Body of pancreas (tissue), 4 donors: ENCODE measurements around the gene SEPSECS. TPM values are rescaled to one million over a fixed set of nuclear protein-coding genes. Genes with fewer than 3 reads are reported as not detected.

Source experiments
- ATAC-seq: fragments of 150-250 bp; one replicate; pipeline ENCODE4 v1.9.1; 2016
- DNase-seq, 4 donors: peaks; one replicate each; pipeline ENCODE4 v3.0.0-alpha.2; 2019
- H3K27ac ChIP-seq, 4 donors: fragments of 200-600 bp; sonication (generic); 1 replicate in 3 of 4; 2 replicates in 1 of 4; pipeline versions ENCODE4 v1.5.1 to v1.6.1; 2016 to 2019; ENCODE audit warnings: mild to moderate bottlenecking in 1 of 4, mixed read lengths in 1 of 4, moderate library complexity in 1 of 4
- H3K27me3 ChIP-seq, 2 donors: fragments of 200-600 bp; sonication (generic); one replicate each; pipeline ENCODE4 v1.6.0; 2016; ENCODE audit warnings: mild to moderate bottlenecking in 1 of 2
- H3K36me3 ChIP-seq, 2 donors: fragments of 200-600 bp; sonication (generic); replicated peaks in 1 of 2; 2 replicates each; pipeline ENCODE4 v1.5.1; 2016; ENCODE audit warnings: low read depth in 2 of 2; ENCODE audit not compliant: insufficient read depth in 1 of 2
- H3K4me1 ChIP-seq: fragments of 200-600 bp; sonication (generic); one replicate; pipeline ENCODE4 v1.6.0; 2016
- H3K4me3 ChIP-seq, 2 donors: fragments of 200-600 bp; sonication (generic); 1 replicate in 1 of 2; 2 replicates in 1 of 2; pipeline ENCODE4 v1.5.1; 2016 to 2019
- H3K9me3 ChIP-seq, 3 donors: fragments of 200-600 bp; sonication (generic); 1 replicate in 2 of 3; 2 replicates in 1 of 3; pipeline ENCODE4 v1.5.1; 2016
- POLR2A ChIP-seq, 3 donors: fragments of 450-650 bp; IDR thresholded peaks; one replicate each; pipeline ENCODE4 v1.6.1; 2016; ENCODE audit warnings: antibody characterized with exemption in 3 of 3, mild to moderate bottlenecking in 2 of 3
- WGBS, 2 donors: methylation state at CpG; one replicate each; pipeline ENCODE4 v1.1.5; 2017; 5-methylcytosine and 5-hydroxymethylcytosine counted together
- intact Hi-C: fragments of 100-400 bp; cut with DNase I; formaldehyde crosslinking; loops from one replicate; pipeline ENCODE4 v1.15.1; 2023
- total RNA-seq, 2 donors: library from RNA; depleted of rRNA; stranded (reverse); fragments of >200 nt; gene quantifications; one replicate each; pipeline ENCODE4 v1.1.0, GENCODE V29; 2016
- TF ChIP-seq, protein P1 (sequence below), 7 experiments: fragments of 450-650 bp in 4 of 7; fragments of 200-600 bp in 3 of 7; sonication (generic) in 3 of 7; IDR thresholded peaks; one replicate each; pipeline ENCODE4 v1.5.1; 2016 to 2019; ENCODE audit warnings: antibody characterized with exemption in 7 of 7

SEPSECS gene
- total RNA-seq, 2 donors from 2014 or later, result 7.9 to 8.8 TPM

DNA sequence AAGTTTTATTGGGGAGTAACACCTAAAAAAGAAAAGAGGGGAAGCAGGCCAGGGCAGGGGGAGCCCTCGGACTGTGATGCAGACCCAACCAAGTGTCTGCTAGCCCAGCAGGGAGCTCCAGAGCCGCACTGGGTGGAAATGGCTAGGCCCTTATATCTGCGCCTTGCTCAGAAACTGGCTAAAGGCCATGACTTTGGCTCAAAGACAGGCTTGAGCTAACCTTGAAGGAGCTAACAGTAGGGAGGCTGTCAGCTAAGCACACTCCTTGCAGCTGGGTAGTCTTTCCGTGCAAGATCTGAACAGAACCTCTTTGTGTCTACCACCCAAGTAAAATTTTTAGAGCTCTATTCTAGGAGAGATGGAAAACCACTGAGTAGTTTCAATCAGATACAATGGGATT is 43.0 kb downstream of the SEPSECS start:
- no peak overlapping the region for H3K27ac ChIP-seq
- H3K4me1 ChIP-seq, result no peaks in the 10 kb centered on the region
- no peak overlapping the region for H3K4me3 ChIP-seq
- no peaks in the 10 kb centered on the region for H3K36me3 ChIP-seq
- intact Hi-C loops, result no loop called here
- WGBS, 2 donors, result 59 to 80% methylated on average over 4 of the region's 4 CpGs
- ATAC-seq (no peak), DNase-seq (peak in 1 of 4 donors; percentile 46)
- no peaks in the 10 kb centered on the region for H3K27me3 ChIP-seq
- H3K9me3 ChIP-seq, result no peaks in the 10 kb centered on the region
- TF ChIP-seq POLR2A (IDR thresholded peaks at IDR 0.05), result no peak
- TF ChIP-seq, protein P1, sequence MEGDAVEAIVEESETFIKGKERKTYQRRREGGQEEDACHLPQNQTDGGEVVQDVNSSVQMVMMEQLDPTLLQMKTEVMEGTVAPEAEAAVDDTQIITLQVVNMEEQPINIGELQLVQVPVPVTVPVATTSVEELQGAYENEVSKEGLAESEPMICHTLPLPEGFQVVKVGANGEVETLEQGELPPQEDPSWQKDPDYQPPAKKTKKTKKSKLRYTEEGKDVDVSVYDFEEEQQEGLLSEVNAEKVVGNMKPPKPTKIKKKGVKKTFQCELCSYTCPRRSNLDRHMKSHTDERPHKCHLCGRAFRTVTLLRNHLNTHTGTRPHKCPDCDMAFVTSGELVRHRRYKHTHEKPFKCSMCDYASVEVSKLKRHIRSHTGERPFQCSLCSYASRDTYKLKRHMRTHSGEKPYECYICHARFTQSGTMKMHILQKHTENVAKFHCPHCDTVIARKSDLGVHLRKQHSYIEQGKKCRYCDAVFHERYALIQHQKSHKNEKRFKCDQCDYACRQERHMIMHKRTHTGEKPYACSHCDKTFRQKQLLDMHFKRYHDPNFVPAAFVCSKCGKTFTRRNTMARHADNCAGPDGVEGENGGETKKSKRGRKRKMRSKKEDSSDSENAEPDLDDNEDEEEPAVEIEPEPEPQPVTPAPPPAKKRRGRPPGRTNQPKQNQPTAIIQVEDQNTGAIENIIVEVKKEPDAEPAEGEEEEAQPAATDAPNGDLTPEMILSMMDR (IDR thresholded peaks at IDR 0.05), result no peak

GRCh38 chr4:25113915-25114904 is 46.0 kb downstream of the SEPSECS start:
- no peak for DNase-seq
- 76% methylated on average over 13 of the region's 13 CpGs for WGBS, 2 donors

GRCh38 chr4:25112995-25113380 is 47.3 kb downstream of the SEPSECS start:
- no peaks in the 10 kb centered on the region for H3K36me3 ChIP-seq
- no peaks in the 10 kb centered on the region for H3K27me3 ChIP-seq
- H3K4me3 ChIP-seq, result no peak overlapping the region
- 45 to 83% methylated on average over 3 of the region's 3 CpGs for WGBS, 2 donors
- DNase-seq (no peak), ATAC-seq (no peak)
- H3K4me1 ChIP-seq, result peaks cover 1% of the 10 kb centered on the region
- intact Hi-C loops, result no loop called here
- H3K9me3 ChIP-seq, result no peaks in the 10 kb centered on the region
- TF ChIP-seq, protein P1 (IDR thresholded peaks at IDR 0.05), result no peak
- no peak for TF ChIP-seq POLR2A (IDR thresholded peaks at IDR 0.05)
- no peak overlapping the region for H3K27ac ChIP-seq

More at GRCh38 chr4:25113915-25114904, 46.0 kb downstream of the SEPSECS start:
- H3K36me3 ChIP-seq, result no peaks in the 10 kb centered on the region
- H3K27me3 ChIP-seq, result no peaks in the 10 kb centered on the region
- ATAC-seq, result no peak
- TF ChIP-seq POLR2A (IDR thresholded peaks at IDR 0.05), result no peak
- TF ChIP-seq, protein P1 (IDR thresholded peaks at IDR 0.05), result no peak
- H3K4me1 ChIP-seq, result no peaks in the 10 kb centered on the region
- H3K4me3 ChIP-seq, result no peak overlapping the region
- H3K9me3 ChIP-seq, result no peaks in the 10 kb centered on the region
- H3K27ac ChIP-seq, result no peak overlapping the region
- intact Hi-C loops, result no loop called here

GRCh38 chr4:25112366-25112994 is 47.8 kb downstream of the SEPSECS start:
- Histone ChIP-seq H3K36me3 (no peaks in the 10 kb centered on the region), H3K27me3 (no peaks in the 10 kb centered on the region), H3K4me3 (no peak overlapping the region), H3K4me1 (peaks cover 6% of the 10 kb centered on the region), H3K9me3 (no peaks in the 10 kb centered on the region), H3K27ac (no peak overlapping the region)
- ATAC-seq (no peak), DNase-seq (no peak)
- TF ChIP-seq POLR2A (IDR thresholded peaks at IDR 0.05), result no peak
- TF ChIP-seq, protein P1 (IDR thresholded peaks at IDR 0.05), result no peak
- intact Hi-C loops, result no loop called here
- 83 to 86% methylated on average over 11 of the region's 11 CpGs for WGBS, 2 donors
